IMR-90 (cell line): Measurements from ENCODE around the gene RTN4RL2. TPM values are rescaled to one million over a fixed set of nuclear protein-coding genes. Genes with fewer than 3 reads are reported as not detected.

ENCODE experiments used
- ATAC-seq: fragments of 200-7000 bp; cut with Tn5 transposase; 2 replicates; pipeline ENCODE4 v1.9.1; 2020; ENCODE audit warnings: low read depth, mild to moderate bottlenecking, moderate library complexity
- BruUV-seq: library from RNA; stranded (reverse); fragments of 400-500 nt; replicated peaks from 2 replicates; lab custom pipeline; 2021; lab: Mats Ljungman, UMichigan
- CTCF ChIA-PET: fragments of 300-600 bp; formaldehyde crosslinking; extraction: SDS; loops from one replicate; lab custom pipeline; 2021; ENCODE audit warnings: antibody characterized with exemption; lab: Yijun Ruan, JAX
- POLR2A ChIA-PET: fragments of 300-600 bp; sonication (Branson Sonifier 250); formaldehyde crosslinking; loops from one replicate; lab custom pipeline; 2022; ENCODE audit warnings: antibody characterized with exemption; ENCODE audit not compliant: unreplicated experiment; lab: Charles Lee
- DNase-seq: peaks from one replicate; pipeline ENCODE4 v3.0.0; 2013
- H2AFZ ChIP-seq: replicated peaks from 2 replicates; pipeline ENCODE3; 2013; ENCODE audit warnings: low read length, mild to moderate bottlenecking; ENCODE audit not compliant: poor library complexity
- H2AK5ac ChIP-seq: 2 replicates; pipeline ENCODE4 v1.6.1; 2013; ENCODE audit warnings: low read depth, low read length, inconsistent platforms
- H2AK9ac ChIP-seq: replicated peaks from 2 replicates; pipeline ENCODE3; 2013; ENCODE audit warnings: mild to moderate bottlenecking, low read depth, low read length, moderate library complexity; ENCODE audit not compliant: poor library complexity
- H2BK120ac ChIP-seq: 2 replicates; pipeline ENCODE4 v1.6.1; 2013; ENCODE audit warnings: low read depth, low read length, inconsistent platforms
- H2BK15ac ChIP-seq: 3 replicates; pipeline ENCODE4 v1.6.1; 2013; ENCODE audit warnings: low read depth, low read length, inconsistent platforms
- H2BK20ac ChIP-seq: 2 replicates; pipeline ENCODE4 v1.6.1; 2013; ENCODE audit warnings: low read depth, mild to moderate bottlenecking, inconsistent platforms, low read length, moderate library complexity
- H2BK5ac ChIP-seq: 2 replicates; pipeline ENCODE4 v1.6.1; 2013; ENCODE audit warnings: mild to moderate bottlenecking, low read depth, low read length, inconsistent platforms; ENCODE audit not compliant: poor library complexity, severe bottlenecking
- H3K14ac ChIP-seq: replicated peaks from 2 replicates; pipeline ENCODE4 v1.6.1; 2013; ENCODE audit warnings: low read depth, low read length, inconsistent platforms
- H3K18ac ChIP-seq: 2 replicates; pipeline ENCODE4 v1.6.1; 2013; ENCODE audit warnings: low read depth, low read length, control low read depth
- H3K23ac ChIP-seq: 2 replicates; pipeline ENCODE4 v1.6.1; 2013; ENCODE audit warnings: low read depth, low read length, inconsistent platforms
- H3K27ac ChIP-seq: 2 replicates; pipeline ENCODE4 v1.5.1; 2013; ENCODE audit warnings: mild to moderate bottlenecking, control low read depth, low read length; ENCODE audit not compliant: insufficient read depth
- H3K27me3 ChIP-seq: 2 replicates; pipeline ENCODE4 v1.6.1; 2013; ENCODE audit warnings: low read length; ENCODE audit not compliant: control insufficient read depth, insufficient read depth
- H3K36me3 ChIP-seq: 2 replicates; pipeline ENCODE4 v1.6.1; 2013; ENCODE audit warnings: low read length, mixed read lengths; ENCODE audit not compliant: control insufficient read depth, insufficient read depth
- H3K4ac ChIP-seq: 2 replicates; pipeline ENCODE4 v1.6.1; 2013; ENCODE audit warnings: low read depth, low read length, inconsistent platforms
- H3K4me1 ChIP-seq: 2 replicates; pipeline ENCODE4 v1.6.1; 2013; ENCODE audit warnings: low read length, mixed read lengths; ENCODE audit not compliant: control insufficient read depth, insufficient read depth
- H3K4me2 ChIP-seq: 2 replicates; pipeline ENCODE4 v1.6.1; 2013; ENCODE audit warnings: low read depth, mild to moderate bottlenecking, control low read depth, low read length, moderate library complexity
- H3K4me3 ChIP-seq: 2 replicates; pipeline ENCODE4 v1.5.1; 2013; ENCODE audit warnings: low read depth, mild to moderate bottlenecking, control low read depth, low read length, moderate library complexity; ENCODE audit not compliant: insufficient read depth
- H3K56ac ChIP-seq: 2 replicates; pipeline ENCODE4 v1.6.1; 2013; ENCODE audit warnings: low read length, inconsistent platforms; ENCODE audit not compliant: insufficient read depth; ENCODE audit errors: extremely low read depth
- H3K79me1 ChIP-seq, 2 experiments: 2 replicates each; pipeline ENCODE4 v1.6.1; 2013; ENCODE audit warnings: low read length in 2 of 2, inconsistent platforms in 1 of 2, low read depth in 1 of 2
- H3K9ac ChIP-seq: 2 replicates; pipeline ENCODE4 v1.6.1; 2013; ENCODE audit warnings: low read depth, low read length, control low read depth
- H3K9me1 ChIP-seq: 2 replicates; pipeline ENCODE4 v1.6.1; 2013; ENCODE audit warnings: low read length, inconsistent platforms; ENCODE audit not compliant: insufficient read depth
- H3K9me3 ChIP-seq: 2 replicates; pipeline ENCODE4 v1.6.1; 2013; ENCODE audit warnings: low read length; ENCODE audit not compliant: control insufficient read depth, insufficient read depth
- H4K20me1 ChIP-seq: 2 replicates; pipeline ENCODE4 v1.6.1; 2013; ENCODE audit warnings: low read length, inconsistent platforms; ENCODE audit not compliant: insufficient read depth
- H4K5ac ChIP-seq: 2 replicates; pipeline ENCODE4 v1.6.1; 2013; ENCODE audit warnings: mild to moderate bottlenecking, low read depth, low read length, control low read depth
- H4K8ac ChIP-seq, 2 experiments: 2 replicates each; pipeline ENCODE4 v1.6.1; 2013; ENCODE audit warnings: low read depth in 2 of 2, low read length in 2 of 2, control low read depth in 1 of 2, inconsistent platforms in 1 of 2
- H4K91ac ChIP-seq: 2 replicates; pipeline ENCODE4 v1.6.1; 2013; ENCODE audit warnings: low read depth, low read length, inconsistent platforms; ENCODE audit not compliant: insufficient read depth
- BHLHE40 ChIP-seq: fragments of 150-350 bp; IDR thresholded peaks from 2 replicates; pipeline ENCODE4 v1.6.1; 2016; ENCODE audit warnings: mild to moderate bottlenecking, low read depth, low read length
- CEBPB ChIP-seq: IDR thresholded peaks from 2 replicates; pipeline ENCODE4 v1.6.1; 2012; ENCODE audit warnings: low read depth, low read length, improper control_type of control experiment
- CHD1 ChIP-seq: IDR thresholded peaks from 2 replicates; pipeline ENCODE4 v1.6.1; 2012; ENCODE audit warnings: low read depth, low read length, improper control_type of control experiment
- CTCF ChIP-seq: conservative IDR thresholded peaks from 2 replicates; pipeline ENCODE4 v1.5.1; 2012; ENCODE audit warnings: mild to moderate bottlenecking, low read depth, low read length, improper control_type of control experiment
- ELK1 ChIP-seq: fragments of 150-350 bp; IDR thresholded peaks from 2 replicates; pipeline ENCODE4 v1.6.1; 2016; ENCODE audit warnings: low read depth, mild to moderate bottlenecking, low read length, moderate library complexity, borderline replicate concordance
- FOS ChIP-seq: fragments of 150-350 bp; IDR thresholded peaks from 2 replicates; pipeline ENCODE4 v1.6.1; 2016; ENCODE audit warnings: low read depth, low read length
- MAFK ChIP-seq: IDR thresholded peaks from 2 replicates; pipeline ENCODE4 v1.6.1; 2012; ENCODE audit warnings: low read depth, low read length, improper control_type of control experiment
- MAZ ChIP-seq: IDR thresholded peaks from 2 replicates; pipeline ENCODE4 v1.6.1; 2012; ENCODE audit warnings: low read depth, mild to moderate bottlenecking, low read length, improper control_type of control experiment, moderate library complexity, borderline replicate concordance
- MXI1 ChIP-seq: IDR thresholded peaks from 2 replicates; pipeline ENCODE4 v1.6.1; 2012; ENCODE audit warnings: low read depth, mild to moderate bottlenecking, low read length, moderate library complexity, borderline replicate concordance
- NFE2L2 ChIP-seq: fragments of 150-350 bp; IDR thresholded peaks from 2 replicates; pipeline ENCODE4 v1.6.1; 2016; ENCODE audit warnings: low read depth, mild to moderate bottlenecking, low read length
- POLR2A ChIP-seq: IDR thresholded peaks from 2 replicates; pipeline ENCODE4 v1.6.1; 2012; ENCODE audit warnings: mild to moderate bottlenecking, low read depth, low read length
- RAD21 ChIP-seq: IDR thresholded peaks from 2 replicates; pipeline ENCODE4 v1.6.1; 2012; ENCODE audit warnings: low read length, improper control_type of control experiment
- RCOR1 ChIP-seq: IDR thresholded peaks from 2 replicates; pipeline ENCODE4 v1.6.1; 2012; ENCODE audit warnings: mild to moderate bottlenecking, low read length, improper control_type of control experiment; ENCODE audit not compliant: insufficient replicate concordance
- RFX5 ChIP-seq: IDR thresholded peaks from 2 replicates; pipeline ENCODE4 v1.8.0; 2012; ENCODE audit warnings: low read depth, mild to moderate bottlenecking, low read length, moderate library complexity
- SMC3 ChIP-seq: fragments of 150-350 bp; IDR thresholded peaks from 2 replicates; pipeline ENCODE4 v1.6.1; 2016; ENCODE audit warnings: low read depth, mild to moderate bottlenecking, antibody characterized with exemption, low read length, moderate library complexity
- USF2 ChIP-seq: fragments of 150-350 bp; IDR thresholded peaks from 2 replicates; pipeline ENCODE4 v1.6.1; 2017; ENCODE audit warnings: mild to moderate bottlenecking, antibody characterized with exemption, low read length, low read depth
- dilution Hi-C: fragments of 300-500 bp; cut with HindIII; formaldehyde crosslinking; loops from one replicate; pipeline ENCODE4 v1.14.3; 2018; ENCODE audit warnings: low sequenced_read_pairs; ENCODE audit not compliant: unreplicated experiment
- in situ Hi-C: fragments of 300-500 bp; cut with MboI; formaldehyde crosslinking; loops from 3 replicates; pipeline ENCODE4 v1.14.3; 2019; ENCODE audit warnings: low sequenced_read_pairs, inconsistent platforms, mixed read lengths
- intact Hi-C: fragments of 100-400 bp; cut with micrococcal nuclease; formaldehyde crosslinking; loops from 2 replicates; pipeline ENCODE4 v1.10.0; 2022
- polyA plus RNA-seq, 3 experiments: library from polyadenylated mRNA; depleted of rRNA; stranded (reverse); fragments of >200 nt; gene quantifications; 2 replicates each; pipeline ENCODE4 v1.2.3, GENCODE V29; 2012; ENCODE audit warnings: low replicate concordance in 1 of 3
- total RNA-seq: library from RNA; depleted of rRNA; stranded (reverse); fragments of >200 nt; gene quantifications from 2 replicates; pipeline ENCODE4 v1.2.3, GENCODE V29; 2012

RTN4RL2 gene
- total and polyA plus RNA-seq, 2 of the 4 experiments (the other 2 are of a cell fraction), result 1.5 TPM; not detected in 1

GRCh38 chr11:57418131-57418530, 42.2 kb upstream of the RTN4RL2 start:
- in situ Hi-C loops, result no loop called here
- Histone ChIP-seq H3K4me1 (no peaks in the 10 kb centered on the region), H2BK5ac (no peak overlapping the region), H4K91ac (no peak overlapping the region), H3K14ac (no peak overlapping the region), H3K4me2 (no peak overlapping the region), H4K20me1 (no peaks in the 10 kb centered on the region), H3K79me1 (0 out of 4 replicates have a peak, but pooled peaks cover 0 to 3% of the 10 kb centered on the region in 2 experiments), H2BK120ac (no peak overlapping the region), H3K4me3 (no peak overlapping the region), H3K23ac (no peak overlapping the region), H2AFZ (no peak overlapping the region), H3K18ac (no peak overlapping the region), H2AK9ac (no peak overlapping the region), H3K36me3 (peaks cover 28% of the 10 kb centered on the region), H2BK15ac (no peak overlapping the region), H3K9ac (no peak overlapping the region), H4K5ac (no peak overlapping the region), H3K9me3 (no peaks in the 10 kb centered on the region), H2AK5ac (no peak overlapping the region), H3K56ac (no peak overlapping the region), H3K27ac (no peak overlapping the region), H4K8ac (no peak overlapping the region), H3K27me3 (no peaks in the 10 kb centered on the region), H3K9me1 (no peaks in the 10 kb centered on the region; the same call in 1 of the 2 replicates), H2BK20ac (no peak overlapping the region), H3K4ac (no peak overlapping the region)
- intact Hi-C loops, result no loop called here
- POLR2A ChIA-PET, result no interaction called here
- TF ChIP-seq RAD21 (no peak), NFE2L2 (no peak), RCOR1 (no peak), RFX5 (no peak), MAZ (no peak), MXI1 (no peak), BHLHE40 (no peak), POLR2A (no peak), MAFK (no peak), CEBPB (no peak), CHD1 (no peak), SMC3 (no peak), ELK1 (no peak), USF2 (no peak), FOS (no peak), CTCF (no peak)
- BruUV-seq, result no TSS peak
- dilution Hi-C loops, result no loop called here
- CTCF ChIA-PET, result interaction anchor here (0.7 to 1.3 kb wide), 2 partner anchors 9 to 39 kb away, joined by 3 to 10 read pairs; partner anchors contain the start of gene SLC43A3
- DNase-seq (no peak), ATAC-seq (no peak)
